T-helper 17 cell (primary cell): ENCODE results near the gene GAK. TPM values are rescaled to one million over a fixed set of nuclear protein-coding genes. Genes with fewer than 3 reads are reported as not detected.

ENCODE experiments used
- ATAC-seq: fragments of 150-1000 bp; cut with Tn5 transposase; 2 replicates; pipeline ENCODE4 v1.10.0; 2021; ENCODE audit warnings: mild to moderate bottlenecking, moderate library complexity
- DNase-seq, 3 donors: peaks; one replicate each; pipeline versions ENCODE4 v3.0.0 to v3.0.0-alpha.2; 2020 to 2021
- H3K9me3 ChIP-seq: one replicate; pipeline ENCODE4 v1.7.0; 2013; ENCODE audit warnings: low read length, mild to moderate bottlenecking; ENCODE audit not compliant: control insufficient read depth, poor library complexity, severe bottlenecking
- H3K27ac Mint-ChIP-seq: one replicate; pipeline ENCODE4 v1.8.0; 2022; ENCODE audit warnings: mild to moderate bottlenecking, moderate library complexity, mixed read lengths
- H3K27me3 Mint-ChIP-seq: one replicate; pipeline ENCODE4 v1.8.0; 2022; ENCODE audit warnings: mixed read lengths
- H3K36me3 Mint-ChIP-seq: one replicate; pipeline ENCODE4 v1.8.0; 2022; ENCODE audit warnings: low read depth, mixed read lengths
- H3K4me1 Mint-ChIP-seq: one replicate; pipeline ENCODE4 v1.8.0; 2022; ENCODE audit warnings: mild to moderate bottlenecking, mixed read lengths
- H3K4me3 Mint-ChIP-seq: one replicate; pipeline ENCODE4 v1.8.0; 2022; ENCODE audit warnings: mild to moderate bottlenecking, moderate library complexity, mixed read lengths
- total RNA-seq, 4 donors: library from RNA in 2 of 4; stranded (reverse) in 2 of 4; gene quantifications; one replicate each; pipeline ENCODE4 v1.2.3 and lab custom pipeline; 2022 to 2026

Gene GAK
- total RNA-seq, 2 donors from 2014 or later, result 192 to 215 TPM

- Mint-ChIP-seq H3K4me1 (no peaks in the 10 kb centered on the region), H3K4me3 (no peak overlapping the region), H3K36me3 (peaks cover 2% of the 10 kb centered on the region), H3K27me3 (no peaks in the 10 kb centered on the region), H3K27ac (no peak overlapping the region)
- ATAC-seq (no peak), DNase-seq (no peak)
- no peaks in the 10 kb centered on the region for H3K9me3 ChIP-seq
Observed at GRCh38 chr4:849478-850175, 82.5 kb downstream of the GAK start.

GRCh38 chr4:848803-849477, 83.2 kb downstream of the GAK start:
- H3K9me3 ChIP-seq, result no peaks in the 10 kb centered on the region
- Mint-ChIP-seq H3K27me3 (no peaks in the 10 kb centered on the region), H3K4me1 (no peaks in the 10 kb centered on the region), H3K27ac (no peak overlapping the region), H3K4me3 (no peak overlapping the region), H3K36me3 (peaks cover 2% of the 10 kb centered on the region)
- ATAC-seq, result no peak
- DNase-seq, result no peak

- H3K27ac Mint-ChIP-seq, result no peak overlapping the region
Observed at GRCh38 chr4:848307-848691, 83.8 kb downstream of the GAK start.

GRCh38 chr4:845836-846251, 86.3 kb downstream of the GAK start:
- H3K4me1 Mint-ChIP-seq, result no peaks in the 10 kb centered on the region
- H3K27ac Mint-ChIP-seq, result no peak overlapping the region
- ATAC-seq, result no peak
- peaks cover 4% of the 10 kb centered on the region for H3K36me3 Mint-ChIP-seq
- no peak overlapping the region for H3K4me3 Mint-ChIP-seq
- H3K9me3 ChIP-seq, result no peaks in the 10 kb centered on the region
- no peak for DNase-seq
- H3K27me3 Mint-ChIP-seq, result no peaks in the 10 kb centered on the region

More at GRCh38 chr4:848307-848691, 83.8 kb downstream of the GAK start:
- Mint-ChIP-seq H3K4me3 (no peak overlapping the region), H3K4me1 (no peaks in the 10 kb centered on the region), H3K36me3 (peaks cover 2% of the 10 kb centered on the region), H3K27me3 (no peaks in the 10 kb centered on the region)
- no peak for DNase-seq
- H3K9me3 ChIP-seq, result no peaks in the 10 kb centered on the region
- ATAC-seq, result no peak

GRCh38 chr4:845233-845835, 86.8 kb downstream of the GAK start:
- Mint-ChIP-seq H3K4me1 (no peaks in the 10 kb centered on the region), H3K4me3 (no peak overlapping the region), H3K36me3 (peaks cover 4% of the 10 kb centered on the region), H3K27me3 (no peaks in the 10 kb centered on the region), H3K27ac (no peak overlapping the region)
- no peaks in the 10 kb centered on the region for H3K9me3 ChIP-seq
- ATAC-seq, result no peak
- no peak for DNase-seq

GRCh38 chr4:844752-845232, 87.3 kb downstream of the GAK start:
- Mint-ChIP-seq H3K36me3 (peaks cover 4% of the 10 kb centered on the region), H3K27ac (no peak overlapping the region), H3K4me3 (no peak overlapping the region), H3K27me3 (no peaks in the 10 kb centered on the region), H3K4me1 (no peaks in the 10 kb centered on the region)
- H3K9me3 ChIP-seq, result no peaks in the 10 kb centered on the region
- no peak for DNase-seq
- ATAC-seq, result no peak

GRCh38 chr4:839675-840443, 92.3 kb downstream of the GAK start:
- ATAC-seq (no peak), DNase-seq (no peak)
- Mint-ChIP-seq H3K36me3 (peaks cover 2% of the 10 kb centered on the region), H3K4me1 (no peaks in the 10 kb centered on the region), H3K27ac (no peak overlapping the region), H3K4me3 (no peak overlapping the region), H3K27me3 (no peaks in the 10 kb centered on the region)
- no peaks in the 10 kb centered on the region for H3K9me3 ChIP-seq

- DNase-seq (no peak), ATAC-seq (no peak)
- peaks cover 5% of the 10 kb centered on the region for H3K4me1 Mint-ChIP-seq
- no peaks in the 10 kb centered on the region for H3K9me3 ChIP-seq
- H3K27me3 Mint-ChIP-seq, result no peaks in the 10 kb centered on the region
- no peak overlapping the region for H3K27ac Mint-ChIP-seq
- H3K4me3 Mint-ChIP-seq, result no peak overlapping the region
- peaks cover 2% of the 10 kb centered on the region for H3K36me3 Mint-ChIP-seq
Observed at GRCh38 chr4:837772-838171, 94.3 kb downstream of the GAK start.

- H3K36me3 Mint-ChIP-seq, result no peaks in the 10 kb centered on the region
- H3K27ac Mint-ChIP-seq, result no peak overlapping the region
- peaks cover 5% of the 10 kb centered on the region for H3K4me1 Mint-ChIP-seq
- DNase-seq (no peak), ATAC-seq (no peak)
- no peaks in the 10 kb centered on the region for H3K9me3 ChIP-seq
- H3K27me3 Mint-ChIP-seq, result no peaks in the 10 kb centered on the region
- H3K4me3 Mint-ChIP-seq, result no peak overlapping the region
Observed at GRCh38 chr4:836750-837301, 95.3 kb downstream of the GAK start.

- no peaks in the 10 kb centered on the region for H3K9me3 ChIP-seq
- peaks cover 5% of the 10 kb centered on the region for H3K4me1 Mint-ChIP-seq
- H3K27me3 Mint-ChIP-seq, result no peaks in the 10 kb centered on the region
- DNase-seq (no peak), ATAC-seq (no peak)
- H3K4me3 Mint-ChIP-seq, result no peak overlapping the region
- no peak overlapping the region for H3K27ac Mint-ChIP-seq
- H3K36me3 Mint-ChIP-seq, result no peaks in the 10 kb centered on the region
Observed at GRCh38 chr4:836003-836511, 96.1 kb downstream of the GAK start.

- H3K27ac Mint-ChIP-seq, result no peak overlapping the region
- no peaks in the 10 kb centered on the region for H3K27me3 Mint-ChIP-seq
- no peak for ATAC-seq
- H3K9me3 ChIP-seq, result no peaks in the 10 kb centered on the region
- H3K4me3 Mint-ChIP-seq, result no peak overlapping the region
- DNase-seq, result no peak
- peaks cover 5% of the 10 kb centered on the region for H3K4me1 Mint-ChIP-seq
- H3K36me3 Mint-ChIP-seq, result no peaks in the 10 kb centered on the region
Observed at GRCh38 chr4:835148-836002, 96.7 kb downstream of the GAK start.
